Measurements from ENCODE around the gene CACNA1B. TPM values are rescaled to one million over a fixed set of nuclear protein-coding genes. Genes with fewer than 3 reads are reported as not detected.

Gene CACNA1B
- total RNA-seq, 5 donors from 2014 or later (not counting 1 experiment from before 2014, with no cell fraction given): 0.03 to 0.09 (median 0.03) TPM; not detected in 2

GRCh38 chr9:138094028-138094427, 216.4 kb downstream of the CACNA1B start:
- DNase-seq: no peak
- Histone ChIP-seq H3K36me3 (ENCODE audit: control insufficient read depth in 2 of 2, extremely low read depth in 1 of 2, insufficient read depth in 1 of 2, low read length in 1 of 2) (no peaks in the 10 kb centered on the region), H3K27me3 (replicated peaks in 1 of 2; ENCODE audit: control insufficient read depth in 2 of 2, extremely low read depth in 1 of 2, insufficient read depth in 2 of 2, low read length in 1 of 2) (no peaks in the 10 kb centered on the region), H3K4me1 (ENCODE audit: control insufficient read depth in 1 of 2, extremely low read depth in 1 of 2, insufficient read depth in 2 of 2, low read length in 2 of 2) (no peaks in the 10 kb centered on the region), H3K27ac (ENCODE audit: low read length) (no peak overlapping the region), H3K4me3 (ENCODE audit: control insufficient read depth in 1 of 2, extremely low read depth in 1 of 2, low read length in 1 of 2) (no peak overlapping the region), H3K9me3 (no peaks in the 10 kb centered on the region)
- ATAC-seq (replicated peaks in 1 of 4): no peak
- H3K9me3 Mint-ChIP-seq: no peaks in the 10 kb centered on the region
- ChIA-PET POLR2A (no interaction called here), CTCF (no interaction called here)
- no peak overlapping the region for H3K4me3 Mint-ChIP-seq
- no peaks in the 10 kb centered on the region for H3K36me3 Mint-ChIP-seq
- peaks cover 0 to 1% (median 0%) of the 10 kb centered on the region in 3 donors for H3K4me1 Mint-ChIP-seq
- no peak overlapping the region for H3K27ac Mint-ChIP-seq
- H3K27me3 Mint-ChIP-seq: no peaks in the 10 kb centered on the region
- WGBS (ENCODE audit: insufficient coverage): no CpG with 5 or more reads among the region's 5 CpGs

- no peaks in the 10 kb centered on the region for H3K36me3 Mint-ChIP-seq
- no peaks in the 10 kb centered on the region for H3K9me3 Mint-ChIP-seq
- no peak for DNase-seq
Observed at GRCh38 chr9:138095813-138096518, 218.4 kb downstream of the CACNA1B start.

GRCh38 chr9:138096519-138096845, 218.9 kb downstream of the CACNA1B start:
- Mint-ChIP-seq H3K9me3 (no peaks in the 10 kb centered on the region), H3K27me3 (no peaks in the 10 kb centered on the region), H3K4me3 (no peak overlapping the region), H3K36me3 (no peaks in the 10 kb centered on the region), H3K27ac (no peak overlapping the region), H3K4me1 (no peaks in the 10 kb centered on the region)
- WGBS (ENCODE audit: insufficient coverage): 84% methylated on average over 8 of the region's 13 CpGs
- DNase-seq: no peak
- ChIA-PET POLR2A (no interaction called here), CTCF (no interaction called here)
- Histone ChIP-seq H3K4me1 (ENCODE audit: control insufficient read depth in 1 of 2, extremely low read depth in 1 of 2, insufficient read depth in 2 of 2, low read length in 2 of 2) (no peaks in the 10 kb centered on the region), H3K27ac (ENCODE audit: low read length) (no peak overlapping the region), H3K36me3 (ENCODE audit: control insufficient read depth in 2 of 2, extremely low read depth in 1 of 2, insufficient read depth in 1 of 2, low read length in 1 of 2) (no peaks in the 10 kb centered on the region), H3K4me3 (ENCODE audit: control insufficient read depth in 1 of 2, extremely low read depth in 1 of 2, low read length in 1 of 2) (no peak overlapping the region), H3K9me3 (no peaks in the 10 kb centered on the region), H3K27me3 (replicated peaks in 1 of 2; ENCODE audit: control insufficient read depth in 2 of 2, extremely low read depth in 1 of 2, insufficient read depth in 2 of 2, low read length in 1 of 2) (peaks cover 0 to 2% of the 10 kb centered on the region in 2 experiments)
- no peak for ATAC-seq (replicated peaks in 1 of 4)

More at GRCh38 chr9:138095813-138096518, 218.4 kb downstream of the CACNA1B start:
- Mint-ChIP-seq H3K27me3 (no peaks in the 10 kb centered on the region), H3K27ac (no peak overlapping the region), H3K4me1 (no peaks in the 10 kb centered on the region), H3K4me3 (no peak overlapping the region)
- ChIA-PET CTCF (no interaction called here), POLR2A (no interaction called here)
- ATAC-seq (replicated peaks in 1 of 4): no peak
- WGBS (ENCODE audit: insufficient coverage): 74% methylated on average over 7 of the region's 14 CpGs
- no peaks in the 10 kb centered on the region for H3K4me1 ChIP-seq (ENCODE audit: control insufficient read depth in 1 of 2, extremely low read depth in 1 of 2, insufficient read depth in 2 of 2, low read length in 2 of 2)
- H3K27ac ChIP-seq (ENCODE audit: low read length): no peak overlapping the region
- no peaks in the 10 kb centered on the region for H3K9me3 ChIP-seq
- no peaks in the 10 kb centered on the region for H3K36me3 ChIP-seq (ENCODE audit: control insufficient read depth in 2 of 2, extremely low read depth in 1 of 2, insufficient read depth in 1 of 2, low read length in 1 of 2)
- no peak overlapping the region for H3K4me3 ChIP-seq (ENCODE audit: control insufficient read depth in 1 of 2, extremely low read depth in 1 of 2, low read length in 1 of 2)
- no peaks in the 10 kb centered on the region for H3K27me3 ChIP-seq (replicated peaks in 1 of 2; ENCODE audit: control insufficient read depth in 2 of 2, extremely low read depth in 1 of 2, insufficient read depth in 2 of 2, low read length in 1 of 2)

GRCh38 chr9:138097501-138097991, 220.0 kb downstream of the CACNA1B start:
- H3K27ac ChIP-seq (ENCODE audit: low read length): no peak overlapping the region
- H3K9me3 Mint-ChIP-seq: no peaks in the 10 kb centered on the region
- H3K9me3 ChIP-seq: no peaks in the 10 kb centered on the region
- H3K4me3 Mint-ChIP-seq: no peak overlapping the region
- DNase-seq: peak in 1 of 35 experiments; percentile 19
- 70% methylated on average over 13 of the region's 13 CpGs for WGBS (ENCODE audit: insufficient coverage)
- no peaks in the 10 kb centered on the region for H3K4me1 Mint-ChIP-seq
- H3K27me3 ChIP-seq (replicated peaks in 1 of 2; ENCODE audit: control insufficient read depth in 2 of 2, extremely low read depth in 1 of 2, insufficient read depth in 2 of 2, low read length in 1 of 2): peaks cover 0 to 2% of the 10 kb centered on the region in 2 experiments
- no peaks in the 10 kb centered on the region for H3K36me3 ChIP-seq (ENCODE audit: control insufficient read depth in 2 of 2, extremely low read depth in 1 of 2, insufficient read depth in 1 of 2, low read length in 1 of 2)
- no peaks in the 10 kb centered on the region for H3K36me3 Mint-ChIP-seq
- H3K4me3 ChIP-seq (ENCODE audit: control insufficient read depth in 1 of 2, extremely low read depth in 1 of 2, low read length in 1 of 2): no peak overlapping the region
- no peaks in the 10 kb centered on the region for H3K4me1 ChIP-seq (ENCODE audit: control insufficient read depth in 1 of 2, extremely low read depth in 1 of 2, insufficient read depth in 2 of 2, low read length in 2 of 2)
- no peak overlapping the region for H3K27ac Mint-ChIP-seq
- no peaks in the 10 kb centered on the region for H3K27me3 Mint-ChIP-seq
- ChIA-PET CTCF (no interaction called here), POLR2A (no interaction called here)
- no peak for ATAC-seq (replicated peaks in 1 of 4)

GRCh38 chr9:138098116-138098907, 220.7 kb downstream of the CACNA1B start:
- H3K36me3 Mint-ChIP-seq: no peaks in the 10 kb centered on the region
- ChIA-PET POLR2A (no interaction called here), CTCF (no interaction called here)
- Histone ChIP-seq H3K4me3 (ENCODE audit: control insufficient read depth in 1 of 2, extremely low read depth in 1 of 2, low read length in 1 of 2) (no peak overlapping the region), H3K27ac (ENCODE audit: low read length) (no peak overlapping the region), H3K27me3 (replicated peaks in 1 of 2; ENCODE audit: control insufficient read depth in 2 of 2, extremely low read depth in 1 of 2, insufficient read depth in 2 of 2, low read length in 1 of 2) (peaks cover 0 to 9% of the 10 kb centered on the region in 2 experiments), H3K36me3 (ENCODE audit: control insufficient read depth in 2 of 2, extremely low read depth in 1 of 2, insufficient read depth in 1 of 2, low read length in 1 of 2) (no peaks in the 10 kb centered on the region), H3K4me1 (ENCODE audit: control insufficient read depth in 1 of 2, extremely low read depth in 1 of 2, insufficient read depth in 2 of 2, low read length in 2 of 2) (no peaks in the 10 kb centered on the region), H3K9me3 (no peaks in the 10 kb centered on the region)
- H3K9me3 Mint-ChIP-seq: no peaks in the 10 kb centered on the region
- H3K4me1 Mint-ChIP-seq: no peaks in the 10 kb centered on the region
- H3K4me3 Mint-ChIP-seq: no peak overlapping the region
- DNase-seq (peak in 1 of 35 experiments; percentile 8), ATAC-seq (replicated peaks in 1 of 4) (no peak)
- no peaks in the 10 kb centered on the region for H3K27me3 Mint-ChIP-seq
- no peak overlapping the region for H3K27ac Mint-ChIP-seq
- 85% methylated on average over 17 of the region's 18 CpGs for WGBS (ENCODE audit: insufficient coverage)

GRCh38 chr9:138098908-138099791, 221.6 kb downstream of the CACNA1B start:
- no peak overlapping the region for H3K4me3 Mint-ChIP-seq
- H3K9me3 Mint-ChIP-seq: no peaks in the 10 kb centered on the region
- no peaks in the 10 kb centered on the region for H3K4me1 Mint-ChIP-seq
- ChIA-PET POLR2A (no interaction called here), CTCF (no interaction called here)
- Histone ChIP-seq H3K36me3 (ENCODE audit: control insufficient read depth in 2 of 2, extremely low read depth in 1 of 2, insufficient read depth in 1 of 2, low read length in 1 of 2) (no peaks in the 10 kb centered on the region), H3K4me3 (ENCODE audit: control insufficient read depth in 1 of 2, extremely low read depth in 1 of 2, low read length in 1 of 2) (no peak overlapping the region), H3K27ac (ENCODE audit: low read length) (no peak overlapping the region), H3K4me1 (ENCODE audit: control insufficient read depth in 1 of 2, extremely low read depth in 1 of 2, insufficient read depth in 2 of 2, low read length in 2 of 2) (no peaks in the 10 kb centered on the region), H3K27me3 (replicated peaks in 1 of 2; ENCODE audit: control insufficient read depth in 2 of 2, extremely low read depth in 1 of 2, insufficient read depth in 2 of 2, low read length in 1 of 2) (peaks cover 0 to 17% of the 10 kb centered on the region in 2 experiments), H3K9me3 (no peaks in the 10 kb centered on the region)
- H3K27ac Mint-ChIP-seq: no peak overlapping the region
- ATAC-seq (replicated peaks in 1 of 4): no peak
- no peaks in the 10 kb centered on the region for H3K27me3 Mint-ChIP-seq
- no peak for DNase-seq
- 90% methylated on average over 21 of the region's 22 CpGs for WGBS (ENCODE audit: insufficient coverage)
- no peaks in the 10 kb centered on the region for H3K36me3 Mint-ChIP-seq

Data from T-cell (primary cell).